Caco-2 (cell line): Measurements from ENCODE around the gene RFX5. TPM values are rescaled to one million over a fixed set of nuclear protein-coding genes. Genes with fewer than 3 reads are reported as not detected.

Source experiments
- BruUV-seq: library from RNA; stranded (reverse); fragments of 400-500 nt; replicated peaks from 2 replicates; lab custom pipeline; 2021; lab: Mats Ljungman, UMichigan
- CTCF ChIA-PET: fragments of 300-600 bp; sonication (Branson Sonifier 250); formaldehyde crosslinking; loops from one replicate; lab custom pipeline; 2022; ENCODE audit warnings: antibody characterized with exemption; lab: Charles Lee
- POLR2A ChIA-PET: fragments of 300-600 bp; sonication (Branson Sonifier 250); formaldehyde crosslinking; loops from one replicate; lab custom pipeline; 2022; ENCODE audit warnings: antibody characterized with exemption; lab: Charles Lee
- DNase-seq, 2 experiments: peaks; one replicate each; pipeline versions ENCODE4 v3.0.0 to v3.0.0-alpha.2; 2020 to 2022
- H3K27me3 ChIP-seq: replicated peaks from 2 replicates; pipeline ENCODE4 v1.6.0; 2011; ENCODE audit warnings: low read length; ENCODE audit not compliant: control insufficient read depth, insufficient read depth
- H3K36me3 ChIP-seq: 2 replicates; pipeline ENCODE4 v1.5.1; 2011; ENCODE audit warnings: low read length; ENCODE audit not compliant: control insufficient read depth, insufficient read depth
- H3K4me1 ChIP-seq: fragments of 250-450 bp; sonication (Bioruptor Pico); 2 replicates; pipeline ENCODE4 v1.5.1; 2020; ENCODE audit warnings: mild to moderate bottlenecking
- H3K4me3 ChIP-seq: 2 replicates; pipeline ENCODE4 v1.5.1; 2011; ENCODE audit warnings: low read depth, mild to moderate bottlenecking, control low read depth, low read length
- H3K9me3 ChIP-seq: fragments of 250-450 bp; sonication (Bioruptor Pico); 2 replicates; pipeline ENCODE4 v1.5.1; 2020; ENCODE audit warnings: mild to moderate bottlenecking, moderate library complexity
- H3K27ac Mint-ChIP-seq: one replicate; pipeline ENCODE4 v1.8.0; 2022; ENCODE audit warnings: mixed read lengths; ENCODE audit not compliant: unreplicated experiment
- H3K27me3 Mint-ChIP-seq: one replicate; pipeline ENCODE4 v1.8.0; 2022; ENCODE audit warnings: mixed read lengths; ENCODE audit not compliant: insufficient read depth, unreplicated experiment
- H3K36me3 Mint-ChIP-seq: one replicate; pipeline ENCODE4 v1.8.0; 2022; ENCODE audit warnings: mild to moderate bottlenecking, mixed read lengths; ENCODE audit not compliant: insufficient read depth, unreplicated experiment
- H3K4me1 Mint-ChIP-seq: one replicate; pipeline ENCODE4 v1.8.0; 2022; ENCODE audit warnings: low read depth, mixed read lengths; ENCODE audit not compliant: unreplicated experiment
- H3K4me3 Mint-ChIP-seq: one replicate; pipeline ENCODE4 v1.8.0; 2022; ENCODE audit warnings: mild to moderate bottlenecking, moderate library complexity, mixed read lengths; ENCODE audit not compliant: unreplicated experiment
- H3K9me3 Mint-ChIP-seq: one replicate; pipeline ENCODE4 v1.8.0; 2022; ENCODE audit warnings: mixed read lengths; ENCODE audit not compliant: unreplicated experiment
- intact Hi-C: fragments of 100-400 bp; cut with micrococcal nuclease; formaldehyde crosslinking; loops from one replicate; pipeline ENCODE4 v1.10.0; 2022; ENCODE audit not compliant: unreplicated experiment
- total RNA-seq: library from RNA; stranded (reverse); gene quantifications from 2 replicates; pipeline ENCODE4 v1.2.3, GENCODE V29; 2022
- TF ChIP-seq, protein P1 (sequence below), 2 experiments: fragments of 200-600 bp in 1 of 2; IDR thresholded peaks; 1 replicate in 1 of 2; 2 replicates in 1 of 2; pipeline versions ENCODE4 v1.5.1 to v1.8.0; 2011 to 2022; ENCODE audit warnings: antibody characterized with exemption in 1 of 2, control low read depth in 1 of 2, inconsistent platforms in 1 of 2, low read depth in 1 of 2, low read length in 1 of 2, mild to moderate bottlenecking in 1 of 2, moderate library complexity in 1 of 2; ENCODE audit not compliant: insufficient read depth in 1 of 2, severe bottlenecking in 1 of 2, unreplicated experiment in 1 of 2

The RFX5 gene
- total RNA-seq, 1 experiment from 2014 or later, result 23.3 TPM

GRCh38 chr1:151372058-151372934 lies 25.2 kb upstream of the RFX5 start, which contains the start of gene SELENBP1:
Gene SELENBP1 (minus strand): TSS chr1:151372705. CDS start chr1:151372641, 64 bp downstream.
- H3K36me3 ChIP-seq, result no peaks in the 10 kb centered on the region
- H3K4me3 Mint-ChIP-seq, result peak within 1 kb of the TSS; percentile 74
- ChIA-PET CTCF (interaction anchor here (0.6 to 1.2 kb wide), 3 partner anchors 22 to 71 kb away, joined by 3 to 4 read pairs (median 3); no protein-coding TSS in a partner anchor), POLR2A (interaction anchor here (0.6 to 0.7 kb wide), 4 partner anchors 9 to 616 kb away, joined by 4 to 7 read pairs (median 6); no protein-coding TSS in a partner anchor)
- H3K27me3 Mint-ChIP-seq, result no peaks in the 10 kb centered on the region
- peaks cover 14% of the 10 kb centered on the region for H3K4me1 ChIP-seq
- H3K4me1 Mint-ChIP-seq, result peaks cover 13% of the 10 kb centered on the region
- no peaks in the 10 kb centered on the region for H3K9me3 ChIP-seq
- intact Hi-C loops, result no loop called here
- TSS peak; percentile 61 for BruUV-seq
- H3K9me3 Mint-ChIP-seq, result no peaks in the 10 kb centered on the region
- H3K4me3 ChIP-seq, result peak within 1 kb of the TSS; percentile 43
- no peaks in the 10 kb centered on the region for H3K36me3 Mint-ChIP-seq
- H3K27me3 ChIP-seq, result no peaks in the 10 kb centered on the region
- peak; percentile 74 to 80 for DNase-seq
- TF ChIP-seq, protein P1, sequence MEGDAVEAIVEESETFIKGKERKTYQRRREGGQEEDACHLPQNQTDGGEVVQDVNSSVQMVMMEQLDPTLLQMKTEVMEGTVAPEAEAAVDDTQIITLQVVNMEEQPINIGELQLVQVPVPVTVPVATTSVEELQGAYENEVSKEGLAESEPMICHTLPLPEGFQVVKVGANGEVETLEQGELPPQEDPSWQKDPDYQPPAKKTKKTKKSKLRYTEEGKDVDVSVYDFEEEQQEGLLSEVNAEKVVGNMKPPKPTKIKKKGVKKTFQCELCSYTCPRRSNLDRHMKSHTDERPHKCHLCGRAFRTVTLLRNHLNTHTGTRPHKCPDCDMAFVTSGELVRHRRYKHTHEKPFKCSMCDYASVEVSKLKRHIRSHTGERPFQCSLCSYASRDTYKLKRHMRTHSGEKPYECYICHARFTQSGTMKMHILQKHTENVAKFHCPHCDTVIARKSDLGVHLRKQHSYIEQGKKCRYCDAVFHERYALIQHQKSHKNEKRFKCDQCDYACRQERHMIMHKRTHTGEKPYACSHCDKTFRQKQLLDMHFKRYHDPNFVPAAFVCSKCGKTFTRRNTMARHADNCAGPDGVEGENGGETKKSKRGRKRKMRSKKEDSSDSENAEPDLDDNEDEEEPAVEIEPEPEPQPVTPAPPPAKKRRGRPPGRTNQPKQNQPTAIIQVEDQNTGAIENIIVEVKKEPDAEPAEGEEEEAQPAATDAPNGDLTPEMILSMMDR (IDR thresholded peaks at IDR 0.05; ENCODE audit: insufficient read depth in 1 of 2, low read depth in 1 of 2, low read length in 1 of 2, severe bottlenecking in 1 of 2, unreplicated experiment in 1 of 2), result no peak
- peak within 1 kb of the TSS; percentile 84 for H3K27ac Mint-ChIP-seq

DNA sequence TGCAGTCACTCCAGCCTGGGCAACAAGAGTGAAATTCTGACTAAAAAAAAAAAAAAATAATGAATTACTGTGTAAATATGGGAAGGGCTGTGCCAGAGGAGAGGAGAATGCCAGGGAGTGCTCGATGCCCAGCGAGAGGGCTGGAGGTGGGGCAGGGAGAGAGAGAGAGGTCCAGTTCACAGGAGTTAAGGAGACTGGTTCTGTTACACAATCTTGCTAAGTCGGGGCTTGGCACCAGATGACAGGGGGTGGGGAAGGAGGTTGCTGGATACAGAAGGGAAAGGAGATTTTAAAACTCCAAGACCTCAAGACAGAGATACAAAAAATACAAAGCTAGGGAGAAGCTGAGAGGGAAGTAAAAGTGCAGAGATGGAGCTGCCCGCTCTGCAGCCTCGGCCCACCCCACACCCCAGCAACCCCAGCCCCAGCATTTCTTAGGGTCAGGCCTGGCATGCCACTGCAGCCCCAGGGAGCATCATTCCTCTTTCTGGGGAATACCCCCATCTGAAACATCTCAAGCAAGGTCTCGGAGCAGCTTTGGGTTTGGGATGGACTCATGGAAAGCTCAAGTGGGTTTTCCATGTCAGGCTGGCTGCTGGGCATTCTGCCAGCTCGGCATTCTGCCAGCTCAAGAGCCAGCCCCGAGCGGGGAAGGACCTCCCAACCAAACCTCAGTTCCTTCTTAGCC lies 24.5 kb upstream of the RFX5 start:
- POLR2A ChIA-PET, result interaction anchor here (0.6 to 0.7 kb wide), 4 partner anchors 10 to 617 kb away, joined by 4 to 7 read pairs (median 6); no protein-coding TSS in a partner anchor
- Histone ChIP-seq H3K27me3 (no peaks in the 10 kb centered on the region), H3K36me3 (no peaks in the 10 kb centered on the region), H3K4me3 (peak overlapping the region; percentile 43), H3K9me3 (no peaks in the 10 kb centered on the region), H3K4me1 (peaks cover 14% of the 10 kb centered on the region)
- BruUV-seq, result no TSS peak
- Mint-ChIP-seq H3K27ac (peak overlapping the region; percentile 84), H3K9me3 (no peaks in the 10 kb centered on the region), H3K4me3 (peak overlapping the region; percentile 74), H3K36me3 (no peaks in the 10 kb centered on the region), H3K4me1 (peaks cover 13% of the 10 kb centered on the region), H3K27me3 (no peaks in the 10 kb centered on the region)
- TF ChIP-seq, protein P1 (IDR thresholded peaks at IDR 0.05; ENCODE audit: insufficient read depth in 1 of 2, low read depth in 1 of 2, low read length in 1 of 2, severe bottlenecking in 1 of 2, unreplicated experiment in 1 of 2), result no peak
- intact Hi-C loops, result no loop called here
- no peak for DNase-seq
- CTCF ChIA-PET, result interaction anchor here (0.6 to 1.2 kb wide), 3 partner anchors 21 to 71 kb away, joined by 3 to 4 read pairs (median 3); no protein-coding TSS in a partner anchor
